Liver (tissue), 3 donors: ENCODE measurements around the gene ULK2.

ENCODE experiments used
- FOXA1 ChIP-seq: IDR thresholded peaks from 2 replicates; pipeline ENCODE4 v1.6.1; 2016; ENCODE audit warnings: antibody characterized with exemption
- GABPA ChIP-seq, 2 donors: IDR thresholded peaks in 1 of 2; conservative IDR thresholded peaks in 1 of 2; 2 replicates each; pipeline ENCODE4 v1.6.1; 2016; ENCODE audit warnings: antibody characterized with exemption in 2 of 2, mild to moderate bottlenecking in 1 of 2, moderate library complexity in 1 of 2
- HNF4A ChIP-seq, 2 donors: conservative IDR thresholded peaks; 2 replicates each; pipeline ENCODE4 v1.6.1; 2016; ENCODE audit warnings: antibody characterized with exemption in 2 of 2, mild to moderate bottlenecking in 2 of 2
- JUND ChIP-seq, 2 donors: IDR thresholded peaks; 2 replicates each; pipeline ENCODE4 v1.6.1; 2016; ENCODE audit warnings: antibody characterized with exemption in 2 of 2
- SP1 ChIP-seq: IDR thresholded peaks from 2 replicates; pipeline ENCODE4 v1.6.1; 2018; ENCODE audit warnings: antibody characterized with exemption, mild to moderate bottlenecking
- TAF1 ChIP-seq: conservative IDR thresholded peaks from 2 replicates; pipeline ENCODE4 v1.6.1; 2016; ENCODE audit warnings: antibody characterized with exemption, mild to moderate bottlenecking
- TF ChIP-seq, protein P1 (sequence below): fragments of 150-350 bp; IDR thresholded peaks from 2 replicates; pipeline ENCODE4 v1.5.1; 2017; ENCODE audit warnings: improper control_type of control experiment, low read depth, low read length; ENCODE audit not compliant: missing input control
- TF ChIP-seq, protein P2 (sequence below): IDR thresholded peaks from 2 replicates; pipeline ENCODE4 v1.6.1; 2016; ENCODE audit warnings: antibody characterized with exemption
- TF ChIP-seq, protein P3 (sequence below): IDR thresholded peaks from 2 replicates; pipeline ENCODE4 v1.6.1; 2016; ENCODE audit warnings: antibody characterized with exemption
- TF ChIP-seq, protein P4 (sequence below): IDR thresholded peaks from 2 replicates; pipeline ENCODE4 v1.6.1; 2016; ENCODE audit warnings: antibody characterized with exemption, mild to moderate bottlenecking
- TF ChIP-seq, protein P5 (sequence below): IDR thresholded peaks from 2 replicates; pipeline ENCODE4 v1.6.1; 2016; ENCODE audit warnings: antibody characterized with exemption
- donor health status: healthy.
- donor health status: healthy.

DNA sequence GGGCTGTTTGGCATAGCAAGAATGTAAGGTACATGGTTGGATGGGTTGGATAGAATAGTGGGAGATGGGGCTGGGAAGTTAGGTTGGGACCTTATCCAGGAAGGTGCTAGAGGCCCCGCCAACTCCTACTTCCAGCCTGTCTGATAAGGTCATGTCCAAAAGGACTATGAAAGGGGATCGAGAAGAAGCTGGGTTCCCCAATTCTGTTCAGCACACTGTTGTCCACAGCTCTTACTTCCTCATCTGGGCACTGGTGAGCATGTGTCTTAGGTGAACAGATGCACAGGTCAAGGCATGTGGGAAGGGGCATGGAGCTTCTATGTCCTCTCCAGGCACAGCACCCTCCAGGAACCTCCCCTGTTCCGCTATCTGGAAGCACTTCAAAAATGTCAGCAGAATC, 5.6 kb upstream of the ULK2 start:
- TF ChIP-seq, protein P1, sequence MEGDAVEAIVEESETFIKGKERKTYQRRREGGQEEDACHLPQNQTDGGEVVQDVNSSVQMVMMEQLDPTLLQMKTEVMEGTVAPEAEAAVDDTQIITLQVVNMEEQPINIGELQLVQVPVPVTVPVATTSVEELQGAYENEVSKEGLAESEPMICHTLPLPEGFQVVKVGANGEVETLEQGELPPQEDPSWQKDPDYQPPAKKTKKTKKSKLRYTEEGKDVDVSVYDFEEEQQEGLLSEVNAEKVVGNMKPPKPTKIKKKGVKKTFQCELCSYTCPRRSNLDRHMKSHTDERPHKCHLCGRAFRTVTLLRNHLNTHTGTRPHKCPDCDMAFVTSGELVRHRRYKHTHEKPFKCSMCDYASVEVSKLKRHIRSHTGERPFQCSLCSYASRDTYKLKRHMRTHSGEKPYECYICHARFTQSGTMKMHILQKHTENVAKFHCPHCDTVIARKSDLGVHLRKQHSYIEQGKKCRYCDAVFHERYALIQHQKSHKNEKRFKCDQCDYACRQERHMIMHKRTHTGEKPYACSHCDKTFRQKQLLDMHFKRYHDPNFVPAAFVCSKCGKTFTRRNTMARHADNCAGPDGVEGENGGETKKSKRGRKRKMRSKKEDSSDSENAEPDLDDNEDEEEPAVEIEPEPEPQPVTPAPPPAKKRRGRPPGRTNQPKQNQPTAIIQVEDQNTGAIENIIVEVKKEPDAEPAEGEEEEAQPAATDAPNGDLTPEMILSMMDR, result no peak
- no peak for TF ChIP-seq FOXA1
- TF ChIP-seq, protein P2, sequence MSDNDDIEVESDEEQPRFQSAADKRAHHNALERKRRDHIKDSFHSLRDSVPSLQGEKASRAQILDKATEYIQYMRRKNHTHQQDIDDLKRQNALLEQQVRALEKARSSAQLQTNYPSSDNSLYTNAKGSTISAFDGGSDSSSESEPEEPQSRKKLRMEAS, result no peak
- TF ChIP-seq SP1, result no peak
- TF ChIP-seq, protein P3, sequence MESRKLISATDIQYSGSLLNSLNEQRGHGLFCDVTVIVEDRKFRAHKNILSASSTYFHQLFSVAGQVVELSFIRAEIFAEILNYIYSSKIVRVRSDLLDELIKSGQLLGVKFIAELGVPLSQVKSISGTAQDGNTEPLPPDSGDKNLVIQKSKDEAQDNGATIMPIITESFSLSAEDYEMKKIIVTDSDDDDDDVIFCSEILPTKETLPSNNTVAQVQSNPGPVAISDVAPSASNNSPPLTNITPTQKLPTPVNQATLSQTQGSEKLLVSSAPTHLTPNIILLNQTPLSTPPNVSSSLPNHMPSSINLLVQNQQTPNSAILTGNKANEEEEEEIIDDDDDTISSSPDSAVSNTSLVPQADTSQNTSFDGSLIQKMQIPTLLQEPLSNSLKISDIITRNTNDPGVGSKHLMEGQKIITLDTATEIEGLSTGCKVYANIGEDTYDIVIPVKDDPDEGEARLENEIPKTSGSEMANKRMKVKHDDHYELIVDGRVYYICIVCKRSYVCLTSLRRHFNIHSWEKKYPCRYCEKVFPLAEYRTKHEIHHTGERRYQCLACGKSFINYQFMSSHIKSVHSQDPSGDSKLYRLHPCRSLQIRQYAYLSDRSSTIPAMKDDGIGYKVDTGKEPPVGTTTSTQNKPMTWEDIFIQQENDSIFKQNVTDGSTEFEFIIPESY, result no peak
- no peak for TF ChIP-seq HNF4A (conservative IDR thresholded peaks at IDR 0.05)
- TF ChIP-seq, protein P4, sequence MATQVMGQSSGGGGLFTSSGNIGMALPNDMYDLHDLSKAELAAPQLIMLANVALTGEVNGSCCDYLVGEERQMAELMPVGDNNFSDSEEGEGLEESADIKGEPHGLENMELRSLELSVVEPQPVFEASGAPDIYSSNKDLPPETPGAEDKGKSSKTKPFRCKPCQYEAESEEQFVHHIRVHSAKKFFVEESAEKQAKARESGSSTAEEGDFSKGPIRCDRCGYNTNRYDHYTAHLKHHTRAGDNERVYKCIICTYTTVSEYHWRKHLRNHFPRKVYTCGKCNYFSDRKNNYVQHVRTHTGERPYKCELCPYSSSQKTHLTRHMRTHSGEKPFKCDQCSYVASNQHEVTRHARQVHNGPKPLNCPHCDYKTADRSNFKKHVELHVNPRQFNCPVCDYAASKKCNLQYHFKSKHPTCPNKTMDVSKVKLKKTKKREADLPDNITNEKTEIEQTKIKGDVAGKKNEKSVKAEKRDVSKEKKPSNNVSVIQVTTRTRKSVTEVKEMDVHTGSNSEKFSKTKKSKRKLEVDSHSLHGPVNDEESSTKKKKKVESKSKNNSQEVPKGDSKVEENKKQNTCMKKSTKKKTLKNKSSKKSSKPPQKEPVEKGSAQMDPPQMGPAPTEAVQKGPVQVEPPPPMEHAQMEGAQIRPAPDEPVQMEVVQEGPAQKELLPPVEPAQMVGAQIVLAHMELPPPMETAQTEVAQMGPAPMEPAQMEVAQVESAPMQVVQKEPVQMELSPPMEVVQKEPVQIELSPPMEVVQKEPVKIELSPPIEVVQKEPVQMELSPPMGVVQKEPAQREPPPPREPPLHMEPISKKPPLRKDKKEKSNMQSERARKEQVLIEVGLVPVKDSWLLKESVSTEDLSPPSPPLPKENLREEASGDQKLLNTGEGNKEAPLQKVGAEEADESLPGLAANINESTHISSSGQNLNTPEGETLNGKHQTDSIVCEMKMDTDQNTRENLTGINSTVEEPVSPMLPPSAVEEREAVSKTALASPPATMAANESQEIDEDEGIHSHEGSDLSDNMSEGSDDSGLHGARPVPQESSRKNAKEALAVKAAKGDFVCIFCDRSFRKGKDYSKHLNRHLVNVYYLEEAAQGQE, result no peak
- TF ChIP-seq GABPA (IDR thresholded peaks at IDR 0.05 in 1 of 2, conservative IDR thresholded peaks at IDR 0.05 in 1 of 2), result no peak
- TF ChIP-seq TAF1, result no peak
- TF ChIP-seq, protein P5, sequence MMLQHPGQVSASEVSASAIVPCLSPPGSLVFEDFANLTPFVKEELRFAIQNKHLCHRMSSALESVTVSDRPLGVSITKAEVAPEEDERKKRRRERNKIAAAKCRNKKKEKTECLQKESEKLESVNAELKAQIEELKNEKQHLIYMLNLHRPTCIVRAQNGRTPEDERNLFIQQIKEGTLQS, result no peak
- no peak for TF ChIP-seq JUND (IDR thresholded peaks at IDR 0.05)
